K562 (cell line): ENCODE data around the gene EFHB. TPM values are rescaled to one million over a fixed set of nuclear protein-coding genes. Genes with fewer than 3 reads are reported as not detected.

Source experiments
- ARID4B ChIP-seq: sonication (generic); formaldehyde crosslinking; IDR thresholded peaks from 2 replicates; pipeline ENCODE4 v1.8.0; 2022; ENCODE audit warnings: mild to moderate bottlenecking, missing genetic modification reagents
- ZNF316 ChIP-seq: fragments of 450-650 bp; IDR thresholded peaks from 2 replicates; pipeline ENCODE4 v1.6.1; 2016
- polyA plus RNA-seq, 8 experiments: library from polyadenylated mRNA; depleted of rRNA in 4 of 8; stranded (reverse) in 5 of 8; unstranded in 3 of 8; fragments of >200 nt; fragmentation: Nextera tagmentation in 2 of 8; fragmentation: Illumina TruSeq in 1 of 8; extraction: Ambion mirVana in 2 of 8; extraction: Trizol in 1 of 8; gene quantifications; 2 replicates each; pipeline versions ENCODE4 v1.2.1 to v1.2.3, GENCODE V29; 2011 to 2014; ENCODE audit warnings: inconsistent platforms in 1 of 8, missing spikeins in 1 of 8
- total RNA-seq, 7 experiments: library from RNA; depleted of rRNA in 6 of 7; stranded (reverse); fragments of >200 nt in 6 of 7; fragmentation: Illumina TruSeq in 2 of 7; extraction: Trizol in 2 of 7; gene quantifications; 2 replicates each; pipeline versions ENCODE4 v1.2.1 to v1.2.3, GENCODE V29; 2011 to 2021; ENCODE audit warnings: low replicate concordance in 1 of 7
- TF ChIP-seq, protein P1 (sequence below): sonication (generic); formaldehyde crosslinking; IDR thresholded peaks from 2 replicates; pipeline ENCODE4 v1.4.0; 2020; ENCODE audit warnings: mild to moderate bottlenecking, missing genetic modification reagents

Gene EFHB
- total and polyA plus RNA-seq, 9 of the 15 experiments (the other 6 are each of a cell fraction or from before 2014, with no cell fraction given): 1.5 to 4.0 (median 1.8) TPM

DNA sequence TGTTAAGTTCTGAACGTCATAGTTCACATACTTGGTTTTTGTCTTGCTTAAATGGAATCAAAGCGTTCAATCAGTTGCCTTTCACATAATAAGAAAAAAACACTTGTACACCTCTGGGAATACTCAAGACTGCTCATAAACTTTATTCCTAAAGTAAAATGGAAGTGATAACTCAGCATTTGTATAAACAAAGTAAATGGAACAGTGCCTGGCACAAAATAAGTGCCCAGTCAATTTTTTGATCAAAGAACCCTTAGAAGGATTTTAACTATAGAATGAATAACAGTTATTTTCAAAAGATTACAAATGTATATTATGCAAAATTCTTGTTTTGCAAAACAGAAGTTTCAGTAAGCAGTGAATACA lies 14.2 kb upstream of the EFHB start (continued):
- TF ChIP-seq, protein P1, sequence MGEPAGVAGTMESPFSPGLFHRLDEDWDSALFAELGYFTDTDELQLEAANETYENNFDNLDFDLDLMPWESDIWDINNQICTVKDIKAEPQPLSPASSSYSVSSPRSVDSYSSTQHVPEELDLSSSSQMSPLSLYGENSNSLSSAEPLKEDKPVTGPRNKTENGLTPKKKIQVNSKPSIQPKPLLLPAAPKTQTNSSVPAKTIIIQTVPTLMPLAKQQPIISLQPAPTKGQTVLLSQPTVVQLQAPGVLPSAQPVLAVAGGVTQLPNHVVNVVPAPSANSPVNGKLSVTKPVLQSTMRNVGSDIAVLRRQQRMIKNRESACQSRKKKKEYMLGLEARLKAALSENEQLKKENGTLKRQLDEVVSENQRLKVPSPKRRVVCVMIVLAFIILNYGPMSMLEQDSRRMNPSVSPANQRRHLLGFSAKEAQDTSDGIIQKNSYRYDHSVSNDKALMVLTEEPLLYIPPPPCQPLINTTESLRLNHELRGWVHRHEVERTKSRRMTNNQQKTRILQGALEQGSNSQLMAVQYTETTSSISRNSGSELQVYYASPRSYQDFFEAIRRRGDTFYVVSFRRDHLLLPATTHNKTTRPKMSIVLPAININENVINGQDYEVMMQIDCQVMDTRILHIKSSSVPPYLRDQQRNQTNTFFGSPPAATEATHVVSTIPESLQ (CRISPR knock-in tag): no peak
- TF ChIP-seq ZNF316 (peak; percentile 71), ARID4B (CRISPR knock-in tag) (no peak)
- TF ChIP-seq, all 486 proteins: peak for 4
